Measurements from ENCODE around the gene GLOD4.
"Not testable (repeated sequence)": the region's sequence is repeated elsewhere in the genome, so short reads cannot be mapped to it uniquely, and the experiment has no call there.

DNA sequence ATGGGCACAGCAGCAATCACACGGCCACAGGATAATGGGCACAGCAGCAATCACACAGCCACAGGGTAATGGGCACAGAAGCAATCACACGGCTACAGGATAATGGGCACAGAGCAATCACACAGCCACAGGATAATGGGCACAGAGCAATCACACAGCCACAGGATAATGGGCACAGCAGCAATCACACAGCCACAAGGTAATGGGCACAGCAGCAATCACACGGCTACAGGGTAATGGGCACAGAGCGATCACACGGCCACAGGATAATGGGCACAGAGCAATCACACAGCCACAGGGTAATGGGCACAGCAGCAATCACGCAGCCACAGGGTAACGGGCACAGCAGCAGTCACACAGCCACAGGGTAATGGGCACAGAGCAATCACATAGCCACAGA is 32.7 kb downstream of the GLOD4 start:
- not testable (repeated sequence) for TF ChIP-seq CTCF, EP300 (IDR thresholded peaks at IDR 0.05)

Measured in tibial nerve (tissue), 4 donors.